DOHH2 (cell line): ENCODE data around the gene CNTN4.

Experiments
- CTCF ChIP-seq: fragments of 200-600 bp; sonication (generic); IDR thresholded peaks from one replicate; pipeline ENCODE4 v1.5.1; 2014; ENCODE audit warnings: antibody characterized with exemption, mild to moderate bottlenecking, low read depth, low read length; ENCODE audit not compliant: poor library complexity, severe bottlenecking
- EZH2phosphoT487 ChIP-seq: fragments of 200-600 bp; sonication (generic); IDR thresholded peaks from 2 replicates; pipeline ENCODE4 v1.6.1; 2017; ENCODE audit warnings: borderline replicate concordance, mild to moderate bottlenecking, antibody characterized with exemption, low read length, moderate library complexity, mixed read lengths

DNA sequence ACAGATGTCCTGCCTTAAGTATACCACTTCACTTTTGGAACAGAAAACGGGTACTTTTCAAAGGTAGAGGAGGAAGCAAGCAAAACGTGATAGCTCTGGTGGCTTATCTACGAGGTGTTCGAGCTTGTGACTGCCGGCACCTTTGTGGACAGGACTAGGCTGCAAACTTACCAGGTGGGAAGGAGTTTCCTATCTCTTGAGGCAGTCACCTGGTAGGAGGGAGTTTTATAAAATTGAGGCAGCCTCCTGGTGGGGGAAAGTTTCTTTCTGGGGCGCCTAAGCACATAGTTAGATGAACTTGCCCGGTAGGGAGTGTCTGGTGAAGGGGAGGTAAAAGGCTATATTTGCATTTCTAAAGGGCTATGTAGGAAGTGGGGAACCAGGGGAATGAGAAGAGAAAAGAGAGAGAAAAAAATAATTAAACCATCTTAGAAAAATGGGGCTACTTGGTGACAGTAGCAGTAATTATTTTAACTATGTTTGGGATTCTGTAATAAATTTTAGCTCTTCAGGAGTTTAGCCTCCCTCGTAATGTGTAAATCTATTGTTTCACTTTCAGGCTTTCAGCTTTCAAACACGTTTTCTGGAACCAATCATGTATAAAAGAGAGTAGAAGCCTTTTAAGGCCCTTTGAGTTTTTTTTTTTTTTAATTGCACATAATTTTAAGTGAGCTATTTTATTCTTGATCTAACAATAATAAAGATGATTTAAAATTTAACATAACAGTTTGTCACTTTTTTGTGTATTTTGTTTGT, 880.5 kb downstream of the CNTN4 start:
- no peak for TF ChIP-seq CTCF
- TF ChIP-seq EZH2phosphoT487, result no peak
